Vagina (tissue), 2 donors: ENCODE measurements around the gene ENTPD6. TPM values are rescaled to one million over a fixed set of nuclear protein-coding genes. Genes with fewer than 3 reads are reported as not detected.

Experiments
- DNase-seq, 2 donors: peaks; one replicate each; pipeline ENCODE4 v3.0.0-alpha.2; 2017; ENCODE audit errors: extremely low spot score in 2 of 2
- H3K27ac ChIP-seq: fragments of 200-600 bp; sonication (generic); one replicate; pipeline ENCODE4 v1.5.1; 2019
- H3K27me3 ChIP-seq: fragments of 200-600 bp; sonication (generic); one replicate; pipeline ENCODE4 v1.5.1; 2019
- H3K36me3 ChIP-seq, 2 donors: fragments of 200-600 bp; sonication (generic); one replicate each; pipeline ENCODE4 v1.5.1; 2017 to 2019
- H3K4me1 ChIP-seq: fragments of 200-600 bp; sonication (generic); one replicate; pipeline ENCODE4 v1.5.1; 2019
- H3K4me3 ChIP-seq, 2 donors: fragments of 200-600 bp; sonication (generic); 1 replicate in 1 of 2; 2 replicates in 1 of 2; pipeline ENCODE4 v1.5.1; 2016 to 2019
- H3K9me3 ChIP-seq: fragments of 200-600 bp; sonication (generic); one replicate; pipeline ENCODE4 v1.5.1; 2019
- CTCF ChIP-seq, 3 experiments: fragments of 450-650 bp in 2 of 3; fragments of 200-600 bp in 1 of 3; sonication (generic) in 1 of 3; IDR thresholded peaks; one replicate each; pipeline ENCODE4 v1.5.1; 2017 to 2019; ENCODE audit warnings: antibody characterized with exemption in 3 of 3, mild to moderate bottlenecking in 2 of 3, moderate library complexity in 2 of 3
- POLR2A ChIP-seq, 2 donors: fragments of 450-650 bp; IDR thresholded peaks; one replicate each; pipeline ENCODE4 v1.6.1; 2017; ENCODE audit warnings: antibody characterized with exemption in 2 of 2, mild to moderate bottlenecking in 2 of 2, moderate library complexity in 2 of 2
- POLR2AphosphoS5 ChIP-seq, 2 donors: sonication (generic); formaldehyde crosslinking; IDR thresholded peaks; one replicate each; pipeline ENCODE4 v1.9.0; 2017; ENCODE audit warnings: antibody characterized with exemption in 2 of 2, mild to moderate bottlenecking in 2 of 2, low read depth in 1 of 2; ENCODE audit not compliant: insufficient read depth in 1 of 2
- intact Hi-C: fragments of 100-400 bp; cut with DNase I; formaldehyde crosslinking; loops from one replicate; pipeline ENCODE4 v1.15.1; 2023
- total RNA-seq: library from RNA; depleted of rRNA; stranded (reverse); fragments of >200 nt; gene quantifications from one replicate; pipeline ENCODE4 v1.2.3, GENCODE V29; 2016

ENTPD6 gene
- total RNA-seq, 1 donor from 2014 or later: 51.3 TPM

DNA sequence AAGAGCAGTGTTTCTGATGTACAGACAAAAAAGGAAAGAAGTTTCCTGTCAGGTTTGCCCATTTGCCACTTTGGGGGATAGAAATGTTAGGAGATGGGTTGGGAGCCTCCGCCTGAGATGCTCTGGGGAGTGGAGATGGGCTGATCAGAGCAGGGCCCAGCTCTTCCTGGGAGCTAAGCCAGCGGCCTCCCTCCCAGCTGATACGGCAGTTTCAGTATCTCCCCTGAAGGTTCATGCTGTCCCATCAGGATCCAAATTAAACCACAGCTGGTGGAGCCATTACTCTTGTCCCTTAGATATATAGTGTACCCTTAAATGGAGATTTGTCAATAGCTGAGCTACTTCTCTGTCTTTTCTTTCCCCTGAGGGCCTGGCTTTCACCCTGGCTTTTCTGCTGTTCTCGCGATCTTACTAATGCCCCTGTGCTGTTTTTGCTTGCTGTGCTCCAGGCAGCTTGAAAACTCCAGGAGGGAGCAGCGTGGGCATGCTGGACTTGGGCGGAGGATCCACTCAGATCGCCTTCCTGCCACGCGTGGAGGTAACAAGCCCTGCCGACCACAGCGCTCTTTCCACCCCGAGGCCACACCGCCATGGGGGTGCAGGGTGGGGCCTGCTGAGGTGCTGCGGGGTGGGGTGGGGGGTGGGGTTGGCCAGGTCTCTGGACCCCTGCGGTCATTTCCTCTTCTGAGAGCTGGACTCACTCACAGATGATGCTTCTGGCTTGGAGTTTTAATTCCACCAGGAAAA lies 20.9 kb downstream of the ENTPD6 start:
- Histone ChIP-seq H3K9me3 (no peaks in the 10 kb centered on the region), H3K27me3 (no peaks in the 10 kb centered on the region), H3K4me1 (no peaks in the 10 kb centered on the region), H3K4me3 (no peak overlapping the region), H3K27ac (no peak overlapping the region), H3K36me3 (peaks cover 0 to 66% of the 10 kb centered on the region in 2 donors)
- intact Hi-C loops: no loop called here
- no peak for DNase-seq
- TF ChIP-seq POLR2A (IDR thresholded peaks at IDR 0.05) (no peak), POLR2AphosphoS5 (IDR thresholded peaks at IDR 0.05; ENCODE audit: insufficient read depth in 1 of 2, low read depth in 1 of 2) (no peak), CTCF (IDR thresholded peaks at IDR 0.05) (no peak)

DNA sequence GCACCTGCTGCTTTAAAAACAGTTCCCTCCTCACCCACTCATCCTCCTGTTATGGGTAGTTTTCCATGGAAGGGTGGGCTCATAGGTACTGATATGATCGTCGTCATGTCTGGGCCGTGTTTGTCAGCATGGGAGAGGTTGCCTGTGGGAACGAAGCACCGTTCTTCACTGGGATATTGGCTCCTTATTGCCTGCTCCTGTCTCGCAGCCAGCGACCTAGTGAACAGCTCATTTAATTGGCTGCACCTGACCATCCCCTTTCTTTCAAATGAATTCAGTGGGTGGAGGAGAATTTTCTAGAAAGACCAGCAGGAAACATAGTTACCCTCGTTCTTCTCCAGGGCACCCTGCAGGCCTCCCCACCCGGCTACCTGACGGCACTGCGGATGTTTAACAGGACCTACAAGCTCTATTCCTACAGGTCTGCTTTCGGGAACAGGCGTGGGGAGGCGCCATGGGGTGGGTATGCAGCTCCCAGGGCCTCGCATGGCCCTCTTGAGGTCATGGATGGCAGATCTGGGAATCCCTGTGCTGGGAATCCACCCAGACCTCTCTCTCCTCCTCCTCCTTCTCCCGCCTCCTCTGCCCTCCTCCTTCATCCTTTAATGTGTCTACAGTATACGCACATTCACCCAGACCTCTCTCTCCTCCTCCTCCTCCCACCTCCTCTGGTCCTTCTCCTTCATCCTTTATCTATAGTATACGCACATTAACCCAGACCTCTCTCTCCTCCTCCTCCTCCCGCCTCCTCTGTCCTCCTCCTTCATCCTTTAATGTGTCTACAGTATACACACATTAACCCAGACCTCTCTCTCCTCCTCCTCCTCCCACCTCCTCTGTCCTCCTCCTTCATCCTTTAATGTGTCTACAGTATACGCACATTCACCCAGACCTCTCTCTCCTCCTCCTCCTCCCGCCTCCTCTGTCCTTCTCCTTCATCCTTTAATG lies 21.9 kb downstream of the ENTPD6 start:
- TF ChIP-seq CTCF (IDR thresholded peaks at IDR 0.05) (no peak), POLR2A (IDR thresholded peaks at IDR 0.05) (no peak), POLR2AphosphoS5 (IDR thresholded peaks at IDR 0.05; ENCODE audit: insufficient read depth in 1 of 2, low read depth in 1 of 2) (no peak)
- intact Hi-C loops: no loop called here
- Histone ChIP-seq H3K9me3 (no peaks in the 10 kb centered on the region), H3K27ac (no peak overlapping the region), H3K27me3 (no peaks in the 10 kb centered on the region), H3K4me3 (no peak overlapping the region), H3K36me3 (peaks cover 0 to 59% of the 10 kb centered on the region in 2 donors), H3K4me1 (no peaks in the 10 kb centered on the region)
- DNase-seq: peak in 1 of 2 donors; percentile 88

GRCh38 chr20:25218109-25218486 lies 22.6 kb downstream of the ENTPD6 start:
- intact Hi-C loops: no loop called here
- Histone ChIP-seq H3K4me3 (no peak overlapping the region), H3K4me1 (no peaks in the 10 kb centered on the region), H3K27ac (no peak overlapping the region), H3K27me3 (no peaks in the 10 kb centered on the region), H3K9me3 (no peaks in the 10 kb centered on the region), H3K36me3 (peaks cover 0 to 53% of the 10 kb centered on the region in 2 donors)
- DNase-seq: peak in 1 of 2 donors; percentile 84
- TF ChIP-seq POLR2A (IDR thresholded peaks at IDR 0.05) (no peak), POLR2AphosphoS5 (IDR thresholded peaks at IDR 0.05; ENCODE audit: insufficient read depth in 1 of 2, low read depth in 1 of 2) (no peak), CTCF (IDR thresholded peaks at IDR 0.05) (no peak)

DNA sequence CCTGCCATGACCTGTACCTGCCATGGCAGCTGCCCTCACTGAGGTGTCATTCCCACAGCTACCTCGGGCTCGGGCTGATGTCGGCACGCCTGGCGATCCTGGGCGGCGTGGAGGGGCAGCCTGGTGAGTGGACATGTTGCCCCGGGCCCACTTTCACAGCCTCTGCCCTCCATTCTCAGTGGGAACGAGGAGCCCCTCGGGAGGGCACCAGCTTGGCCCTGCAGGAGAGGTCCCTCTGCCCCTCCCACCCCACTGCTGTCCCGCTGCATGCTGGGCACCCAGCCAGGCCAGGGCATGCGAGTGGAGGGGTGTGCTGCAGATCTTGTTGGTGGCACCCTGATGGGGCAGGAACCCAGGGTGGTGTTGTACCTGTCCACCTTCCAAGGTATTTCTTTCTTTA lies 23.0 kb downstream of the ENTPD6 start:
- no peak overlapping the region for H3K4me3 ChIP-seq
- peak in 1 of 2 donors; percentile 95 for DNase-seq
- no peaks in the 10 kb centered on the region for H3K27me3 ChIP-seq
- TF ChIP-seq POLR2A (IDR thresholded peaks at IDR 0.05) (no peak), CTCF (IDR thresholded peaks at IDR 0.05) (no peak), POLR2AphosphoS5 (IDR thresholded peaks at IDR 0.05; ENCODE audit: insufficient read depth in 1 of 2, low read depth in 1 of 2) (no peak)
- H3K4me1 ChIP-seq: no peaks in the 10 kb centered on the region
- H3K27ac ChIP-seq: no peak overlapping the region
- intact Hi-C loops: no loop called here
- H3K9me3 ChIP-seq: no peaks in the 10 kb centered on the region
- H3K36me3 ChIP-seq: peaks cover 0 to 49% of the 10 kb centered on the region in 2 donors
